Measurements from ENCODE around the gene CD2BP2.
"Not testable (repeated sequence)": the region's sequence is repeated elsewhere in the genome, so short reads cannot be mapped to it uniquely, and the experiment has no call there.

Gene CD2BP2

GRCh38 chr16:30351001-30351441, 4.1 kb downstream of the CD2BP2 start:
- no peak for DNase-seq
- Histone ChIP-seq H3K36me3 (peaks cover 39% of the 10 kb centered on the region), H3K27ac (no peak overlapping the region), H3K27me3 (ENCODE audit: insufficient read depth, low read depth, severe bottlenecking) (no peaks in the 10 kb centered on the region), H3K9me3 (ENCODE audit: severe bottlenecking) (no peaks in the 10 kb centered on the region), H3K4me3 (ENCODE audit: low read depth, low read length) (no peak overlapping the region)
- TF ChIP-seq, protein P1, sequence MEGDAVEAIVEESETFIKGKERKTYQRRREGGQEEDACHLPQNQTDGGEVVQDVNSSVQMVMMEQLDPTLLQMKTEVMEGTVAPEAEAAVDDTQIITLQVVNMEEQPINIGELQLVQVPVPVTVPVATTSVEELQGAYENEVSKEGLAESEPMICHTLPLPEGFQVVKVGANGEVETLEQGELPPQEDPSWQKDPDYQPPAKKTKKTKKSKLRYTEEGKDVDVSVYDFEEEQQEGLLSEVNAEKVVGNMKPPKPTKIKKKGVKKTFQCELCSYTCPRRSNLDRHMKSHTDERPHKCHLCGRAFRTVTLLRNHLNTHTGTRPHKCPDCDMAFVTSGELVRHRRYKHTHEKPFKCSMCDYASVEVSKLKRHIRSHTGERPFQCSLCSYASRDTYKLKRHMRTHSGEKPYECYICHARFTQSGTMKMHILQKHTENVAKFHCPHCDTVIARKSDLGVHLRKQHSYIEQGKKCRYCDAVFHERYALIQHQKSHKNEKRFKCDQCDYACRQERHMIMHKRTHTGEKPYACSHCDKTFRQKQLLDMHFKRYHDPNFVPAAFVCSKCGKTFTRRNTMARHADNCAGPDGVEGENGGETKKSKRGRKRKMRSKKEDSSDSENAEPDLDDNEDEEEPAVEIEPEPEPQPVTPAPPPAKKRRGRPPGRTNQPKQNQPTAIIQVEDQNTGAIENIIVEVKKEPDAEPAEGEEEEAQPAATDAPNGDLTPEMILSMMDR (IDR thresholded peaks at IDR 0.05; ENCODE audit: low read depth, low read length), result no peak

DNA sequence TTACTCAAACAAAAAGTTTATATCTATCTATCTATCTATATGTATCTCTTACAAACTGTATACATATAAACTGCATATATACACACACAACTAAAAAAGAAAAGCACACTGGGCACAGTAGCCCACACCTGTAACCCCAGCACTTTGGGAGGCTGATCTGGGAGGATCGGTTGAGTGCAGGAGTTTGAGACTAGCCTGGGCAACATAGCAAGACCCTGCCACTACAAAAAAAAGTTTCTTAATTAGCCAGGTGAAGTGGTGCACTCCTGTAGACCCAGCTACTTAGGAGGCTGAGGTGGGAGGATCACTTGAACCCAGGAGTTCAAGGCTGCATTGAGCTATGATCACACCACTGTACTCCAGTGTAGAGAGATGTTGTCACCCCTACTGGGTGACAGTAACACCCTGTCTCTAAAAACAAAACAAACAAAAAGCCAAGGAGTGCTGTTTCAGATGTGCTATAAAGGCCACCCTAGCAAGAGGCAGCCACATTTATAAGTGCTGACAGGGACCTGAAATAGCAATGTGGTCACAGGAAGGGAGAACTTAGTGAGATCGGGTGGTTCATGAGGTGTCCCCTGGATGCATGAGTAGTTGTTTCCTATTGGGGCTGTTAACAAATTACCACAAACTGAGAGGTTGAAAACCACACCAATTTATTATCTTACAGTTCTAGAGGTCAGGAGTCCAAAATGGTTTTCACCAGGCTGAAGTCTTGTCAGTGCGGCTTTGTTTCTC, 4.8 kb downstream of the CD2BP2 start:
- peaks cover 39% of the 10 kb centered on the region for H3K36me3 ChIP-seq
- H3K9me3 ChIP-seq (ENCODE audit: severe bottlenecking), result no peaks in the 10 kb centered on the region
- no peak overlapping the region for H3K27ac ChIP-seq
- DNase-seq, result no peak
- no peaks in the 10 kb centered on the region for H3K27me3 ChIP-seq (ENCODE audit: insufficient read depth, low read depth, severe bottlenecking)
- TF ChIP-seq, protein P1 (IDR thresholded peaks at IDR 0.05; ENCODE audit: low read depth, low read length), result no peak
- H3K4me3 ChIP-seq (ENCODE audit: low read depth, low read length), result no peak overlapping the region

DNA sequence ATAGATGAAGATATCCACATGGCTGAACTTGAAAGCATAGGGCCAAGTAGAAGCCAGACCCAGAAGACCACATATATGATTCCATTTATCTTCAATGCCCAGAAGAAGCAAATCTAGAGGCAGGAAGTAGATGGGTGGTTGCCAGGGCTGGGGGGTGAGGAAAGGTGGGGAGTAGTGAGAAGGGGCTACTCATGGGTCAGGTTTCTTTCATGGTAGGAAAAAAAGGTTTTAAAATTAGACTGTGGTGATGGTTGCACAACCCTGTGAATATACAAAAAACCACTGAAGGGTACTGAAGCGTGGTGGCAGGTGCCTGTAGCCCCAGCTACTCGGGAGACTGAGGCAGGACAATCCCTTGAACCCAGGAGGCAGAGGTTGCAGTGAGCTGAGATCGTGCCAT, 5.4 kb downstream of the CD2BP2 start:
- Histone ChIP-seq H3K4me3 (ENCODE audit: low read depth, low read length) (no peak overlapping the region), H3K9me3 (ENCODE audit: severe bottlenecking) (no peaks in the 10 kb centered on the region), H3K27me3 (ENCODE audit: insufficient read depth, low read depth, severe bottlenecking) (no peaks in the 10 kb centered on the region), H3K36me3 (peaks cover 39% of the 10 kb centered on the region), H3K27ac (no peak overlapping the region)
- no peak for DNase-seq
- TF ChIP-seq, protein P1 (IDR thresholded peaks at IDR 0.05; ENCODE audit: low read depth, low read length), result no peak

- Histone ChIP-seq H3K27ac (no peak overlapping the region), H3K4me3 (ENCODE audit: low read depth, low read length) (no peak overlapping the region), H3K9me3 (ENCODE audit: severe bottlenecking) (no peaks in the 10 kb centered on the region), H3K27me3 (ENCODE audit: insufficient read depth, low read depth, severe bottlenecking) (no peaks in the 10 kb centered on the region), H3K36me3 (peaks cover 38% of the 10 kb centered on the region)
- DNase-seq, result no peak
- TF ChIP-seq, protein P1 (IDR thresholded peaks at IDR 0.05; ENCODE audit: low read depth, low read length), result no peak
Measured at GRCh38 chr16:30348929-30349328, 6.2 kb downstream of the CD2BP2 start.

DNA sequence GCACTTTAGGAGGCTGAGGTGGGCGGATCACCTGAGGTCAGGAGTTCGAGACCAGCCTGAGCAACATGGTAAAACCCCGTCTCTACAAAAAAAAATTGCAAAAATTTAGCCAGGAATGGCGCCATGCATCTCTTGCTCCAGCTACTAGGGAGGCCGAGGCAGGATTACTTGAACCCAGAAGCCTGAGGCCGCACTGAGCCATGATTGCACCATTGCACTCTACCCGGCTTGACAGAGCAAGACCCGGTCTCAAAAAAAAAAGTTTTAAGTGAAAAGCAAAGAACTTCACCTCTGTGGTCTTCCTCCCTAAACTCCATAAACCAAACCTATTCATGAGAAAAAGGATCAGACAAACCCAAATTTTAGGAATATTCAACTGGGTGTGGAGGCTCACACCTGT, 7.0 kb downstream of the CD2BP2 start:
- no peak for DNase-seq
- Histone ChIP-seq H3K27ac (no peak overlapping the region), H3K36me3 (peaks cover 30% of the 10 kb centered on the region), H3K9me3 (ENCODE audit: severe bottlenecking) (no peaks in the 10 kb centered on the region), H3K4me3 (ENCODE audit: low read depth, low read length) (no peak overlapping the region), H3K27me3 (ENCODE audit: insufficient read depth, low read depth, severe bottlenecking) (no peaks in the 10 kb centered on the region)
- TF ChIP-seq, protein P1 (IDR thresholded peaks at IDR 0.05; ENCODE audit: low read depth, low read length), result no peak

DNA sequence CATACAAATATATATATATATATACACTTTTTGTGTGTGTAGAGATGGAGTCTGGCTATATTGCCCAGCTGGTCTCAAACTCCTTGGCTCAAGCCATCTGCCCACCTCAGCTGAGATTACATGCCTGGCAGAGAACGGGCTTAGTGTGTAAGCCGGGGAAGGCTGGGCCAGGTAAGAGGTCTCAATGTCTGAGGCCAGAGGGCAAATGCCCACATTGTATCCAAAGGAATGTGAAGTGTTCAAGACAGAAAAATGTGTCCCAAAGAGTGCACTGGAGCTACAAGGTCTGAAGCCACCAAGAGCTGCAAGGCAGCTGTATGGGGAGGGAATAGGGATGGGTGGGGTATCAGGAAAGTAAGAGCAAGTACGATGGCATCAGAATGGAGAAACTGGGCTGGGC, 8.8 kb downstream of the CD2BP2 start:
- DNase-seq, result no peak
- H3K4me3 ChIP-seq (ENCODE audit: low read depth, low read length), result no peak overlapping the region
- no peak overlapping the region for H3K27ac ChIP-seq
- no peaks in the 10 kb centered on the region for H3K9me3 ChIP-seq (ENCODE audit: severe bottlenecking)
- TF ChIP-seq, protein P1 (IDR thresholded peaks at IDR 0.05; ENCODE audit: low read depth, low read length), result no peak
- no peaks in the 10 kb centered on the region for H3K27me3 ChIP-seq (ENCODE audit: insufficient read depth, low read depth, severe bottlenecking)
- H3K36me3 ChIP-seq, result peaks cover 12% of the 10 kb centered on the region

- not testable (repeated sequence) for H3K4me3 ChIP-seq (ENCODE audit: low read depth, low read length); H3K9me3 ChIP-seq (ENCODE audit: severe bottlenecking); DNase-seq; H3K27me3 ChIP-seq (ENCODE audit: insufficient read depth, low read depth, severe bottlenecking); H3K36me3 ChIP-seq; H3K27ac ChIP-seq
Measured at GRCh38 chr16:30343491-30343820, 11.7 kb downstream of the CD2BP2 start.
